OCI-LY7 (cell line): Measurements from ENCODE around the gene PPFIBP1. TPM values are rescaled to one million over a fixed set of nuclear protein-coding genes. Genes with fewer than 3 reads are reported as not detected.
"Not testable (repeated sequence)": the region's sequence is repeated elsewhere in the genome, so short reads cannot be mapped to it uniquely, and the experiment has no call there.

Experiments
- BruUV-seq: library from RNA; stranded (reverse); fragments of 400-500 nt; replicated peaks from 2 replicates; lab custom pipeline; 2021; lab: Mats Ljungman, UMichigan
- CTCF ChIA-PET: fragments of 300-600 bp; sonication (Branson Sonifier 250); formaldehyde crosslinking; loops from one replicate; lab custom pipeline; 2022; ENCODE audit warnings: antibody characterized with exemption; ENCODE audit not compliant: unreplicated experiment; lab: Charles Lee
- POLR2A ChIA-PET: fragments of 300-600 bp; sonication (Branson Sonifier 250); formaldehyde crosslinking; loops from one replicate; lab custom pipeline; 2022; ENCODE audit warnings: antibody characterized with exemption; lab: Charles Lee
- DNase-seq: peaks from one replicate; pipeline ENCODE4 v3.0.0-alpha.2; 2015; ENCODE audit warnings: low spot score
- H2AFZ ChIP-seq: fragments of 200-600 bp; sonication (generic), shearing (Covaris generic); 2 replicates; pipeline ENCODE4 v1.6.1; 2014; ENCODE audit warnings: mild to moderate bottlenecking, antibody characterized with exemption, low read length, moderate library complexity
- H3K27ac ChIP-seq: fragments of 200-600 bp; sonication (generic); 2 replicates; pipeline ENCODE4 v1.5.1; 2014; ENCODE audit warnings: mixed run types, low read depth, mild to moderate bottlenecking, moderate library complexity, low read length, inconsistent platforms; ENCODE audit not compliant: poor library complexity, severe bottlenecking
- H3K36me3 ChIP-seq: fragments of 200-600 bp; sonication (generic); 2 replicates; pipeline ENCODE4 v1.6.1; 2014; ENCODE audit warnings: mild to moderate bottlenecking, antibody characterized with exemption, low read length, moderate library complexity, mixed read lengths; ENCODE audit not compliant: insufficient read depth
- H3K4me1 ChIP-seq: fragments of 200-600 bp; sonication (generic); 2 replicates; pipeline ENCODE4 v1.5.1; 2014; ENCODE audit warnings: mild to moderate bottlenecking, low read length; ENCODE audit not compliant: insufficient read depth, poor library complexity, severe bottlenecking
- H3K4me2 ChIP-seq: fragments of 200-600 bp; sonication (generic); 2 replicates; pipeline ENCODE4 v1.6.1; 2014; ENCODE audit warnings: mild to moderate bottlenecking, low read length
- H3K4me3 ChIP-seq: fragments of 200-600 bp; sonication (generic); 2 replicates; pipeline ENCODE4 v1.5.1; 2014; ENCODE audit warnings: mild to moderate bottlenecking, low read depth, low read length; ENCODE audit not compliant: poor library complexity, severe bottlenecking
- H3K79me2 ChIP-seq: fragments of 200-600 bp; sonication (generic); 2 replicates; pipeline ENCODE4 v1.6.1; 2016; ENCODE audit warnings: low read depth, mild to moderate bottlenecking, low read length, moderate library complexity, mixed read lengths; ENCODE audit not compliant: insufficient read depth
- H3K9me2 ChIP-seq: fragments of 200-600 bp; sonication (generic); 2 replicates; pipeline ENCODE4 v1.6.1; 2016; ENCODE audit warnings: mild to moderate bottlenecking, low read length, mixed read lengths; ENCODE audit not compliant: insufficient read depth
- H3K9me3 ChIP-seq: fragments of 200-600 bp; sonication (generic); 2 replicates; pipeline ENCODE4 v1.6.1; 2014; ENCODE audit warnings: mild to moderate bottlenecking, mixed run types, low read length, mixed read lengths
- H4K20me1 ChIP-seq: fragments of 200-600 bp; sonication (generic); 2 replicates; pipeline ENCODE4 v1.6.1; 2014; ENCODE audit warnings: mild to moderate bottlenecking, antibody characterized with exemption, low read length, moderate library complexity, mixed read lengths; ENCODE audit not compliant: insufficient read depth
- CTCF ChIP-seq: fragments of 200-600 bp; sonication (generic); conservative IDR thresholded peaks from 2 replicates; pipeline ENCODE4 v1.5.1; 2014; ENCODE audit warnings: mild to moderate bottlenecking, antibody characterized with exemption, low read length, moderate library complexity, mixed read lengths
- EZH2phosphoT487 ChIP-seq: fragments of 200-600 bp; sonication (generic); IDR thresholded peaks from 2 replicates; pipeline ENCODE4 v1.6.1; 2018; ENCODE audit warnings: low read depth, borderline replicate concordance, mild to moderate bottlenecking, mixed run types, antibody characterized with exemption, low read length, moderate library complexity, mixed read lengths
- intact Hi-C: fragments of 100-400 bp; cut with micrococcal nuclease; formaldehyde crosslinking; loops from one replicate; pipeline ENCODE4 v1.10.0; 2022; ENCODE audit not compliant: unreplicated experiment
- total RNA-seq, 2 experiments: library from RNA; depleted of rRNA in 1 of 2; stranded (reverse); fragments of >200 nt in 1 of 2; shearing (Covaris generic) in 1 of 2; gene quantifications; 2 replicates each; pipeline ENCODE4 v1.2.3, GENCODE V29; 2014 to 2022

Gene PPFIBP1
- total RNA-seq, 2 experiments from 2014 or later, result 7.3 to 14.6 TPM

- H3K9me3 ChIP-seq, result no peaks in the 10 kb centered on the region
- no peaks in the 10 kb centered on the region for H4K20me1 ChIP-seq
- ChIA-PET POLR2A (no interaction called here), CTCF (no interaction called here)
- no peak for DNase-seq
- H3K27ac ChIP-seq, result no peak overlapping the region
- H3K9me2 ChIP-seq, result no peaks in the 10 kb centered on the region
- no peak overlapping the region for H3K4me3 ChIP-seq
- TF ChIP-seq CTCF (no peak), EZH2phosphoT487 (no peak)
- H3K36me3 ChIP-seq, result no peaks in the 10 kb centered on the region
- intact Hi-C loops, result no loop called here
- no peaks in the 10 kb centered on the region for H3K4me1 ChIP-seq
- H3K4me2 ChIP-seq, result no peak overlapping the region
- no peak overlapping the region for H2AFZ ChIP-seq
- H3K79me2 ChIP-seq, result no peaks in the 10 kb centered on the region
- BruUV-seq, result no TSS peak
Measured at GRCh38 chr12:27592548-27592947, 68.5 kb downstream of the PPFIBP1 start.

GRCh38 chr12:27593266-27593665, 69.3 kb downstream of the PPFIBP1 start:
- no peaks in the 10 kb centered on the region for H4K20me1 ChIP-seq
- H3K27ac ChIP-seq, result no peak overlapping the region
- no TSS peak for BruUV-seq
- intact Hi-C loops, result no loop called here
- no peak for DNase-seq
- H3K9me2 ChIP-seq, result no peaks in the 10 kb centered on the region
- no peaks in the 10 kb centered on the region for H3K79me2 ChIP-seq
- H3K9me3 ChIP-seq, result no peaks in the 10 kb centered on the region
- POLR2A ChIA-PET, result interaction anchor here (0.6 kb wide), 1 partner anchor 1033 kb away, joined by 3 read pairs; no protein-coding TSS in a partner anchor
- no peak overlapping the region for H3K4me2 ChIP-seq
- H3K4me1 ChIP-seq, result no peaks in the 10 kb centered on the region
- H2AFZ ChIP-seq, result no peak overlapping the region
- no peak overlapping the region for H3K4me3 ChIP-seq
- CTCF ChIA-PET, result no interaction called here
- TF ChIP-seq EZH2phosphoT487 (no peak), CTCF (no peak)
- H3K36me3 ChIP-seq, result no peaks in the 10 kb centered on the region

- Histone ChIP-seq H3K9me3 (no peaks in the 10 kb centered on the region), H3K79me2 (no peaks in the 10 kb centered on the region), H2AFZ (no peak overlapping the region), H3K4me2 (no peak overlapping the region), H3K9me2 (no peaks in the 10 kb centered on the region), H3K4me1 (no peaks in the 10 kb centered on the region), H4K20me1 (no peaks in the 10 kb centered on the region), H3K36me3 (no peaks in the 10 kb centered on the region), H3K27ac (no peak overlapping the region), H3K4me3 (no peak overlapping the region)
- intact Hi-C loops, result no loop called here
- no peak for DNase-seq
- ChIA-PET POLR2A (no interaction called here), CTCF (no interaction called here)
- no TSS peak for BruUV-seq
- TF ChIP-seq CTCF, result no peak
- no peak for TF ChIP-seq EZH2phosphoT487
Measured at GRCh38 chr12:27595231-27595642, 71.2 kb downstream of the PPFIBP1 start.

- H3K4me2 ChIP-seq, H3K4me3 ChIP-seq, H3K27ac ChIP-seq, intact Hi-C loops, DNase-seq, H3K9me2 ChIP-seq, H4K20me1 ChIP-seq, CTCF ChIA-PET, H3K36me3 ChIP-seq, H3K9me3 ChIP-seq, BruUV-seq, H3K79me2 ChIP-seq, H2AFZ ChIP-seq, H3K4me1 ChIP-seq: not testable (repeated sequence)
- POLR2A ChIA-PET, result interaction anchor here (0.8 kb wide), 1 partner anchor 161 kb away, joined by 3 read pairs; no protein-coding TSS in a partner anchor
Measured at GRCh38 chr12:27598866-27599265, 74.9 kb downstream of the PPFIBP1 start.
